Effector memory CD4-positive, alpha-beta T cell (primary cell): ENCODE data around the gene TNFRSF11A.

ENCODE experiments used
- DNase-seq, 3 donors: peaks; one replicate each; pipeline ENCODE4 v3.0.0-alpha.2; 2020
- H3K27ac ChIP-seq: 2 replicates; pipeline ENCODE4 v1.7.0; 2013; ENCODE audit warnings: mild to moderate bottlenecking, low read length, moderate library complexity; ENCODE audit not compliant: insufficient read depth, poor library complexity, severe bottlenecking
- H3K27me3 ChIP-seq: replicated peaks from 2 replicates; pipeline ENCODE4 v1.7.0; 2013; ENCODE audit warnings: mild to moderate bottlenecking, low read length; ENCODE audit not compliant: insufficient read depth, control insufficient read depth, poor library complexity, severe bottlenecking
- H3K36me3 ChIP-seq: 2 replicates; pipeline ENCODE4 v1.7.0; 2013; ENCODE audit warnings: mild to moderate bottlenecking, low read length, moderate library complexity; ENCODE audit not compliant: control insufficient read depth, insufficient read depth
- H3K4me1 ChIP-seq: 2 replicates; pipeline ENCODE4 v1.7.0; 2013; ENCODE audit warnings: low read length, mild to moderate bottlenecking; ENCODE audit not compliant: control insufficient read depth, insufficient read depth, poor library complexity, severe bottlenecking
- H3K4me3 ChIP-seq: 2 replicates; pipeline ENCODE4 v1.7.0; 2013; ENCODE audit warnings: low read length, low read depth, mild to moderate bottlenecking; ENCODE audit not compliant: insufficient read depth, poor library complexity, severe bottlenecking
- H3K9me3 ChIP-seq: 2 replicates; pipeline ENCODE4 v1.7.0; 2013; ENCODE audit warnings: mild to moderate bottlenecking, low read length, moderate library complexity; ENCODE audit not compliant: control insufficient read depth

The TNFRSF11A gene

DNA sequence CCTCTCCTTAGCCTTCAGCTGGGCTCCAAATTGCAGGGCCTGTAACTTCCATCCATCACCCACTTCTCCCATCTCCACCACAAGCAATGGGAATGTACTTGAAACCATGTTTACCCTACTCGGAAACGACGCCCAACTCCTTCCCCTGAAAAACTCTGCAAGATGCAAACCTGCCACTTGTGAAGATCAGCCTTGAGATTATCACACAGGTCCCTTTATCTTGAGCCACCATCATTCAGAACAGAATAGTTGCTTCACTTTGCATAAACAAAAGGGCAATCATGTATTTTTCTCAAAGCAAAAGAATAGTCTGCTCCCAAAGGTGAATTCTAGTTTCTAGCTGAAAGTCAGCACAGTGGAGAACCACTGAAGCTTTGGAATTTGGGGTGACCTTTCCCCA is 75.8 kb downstream of the TNFRSF11A start:
- Histone ChIP-seq H3K27me3 (no peaks in the 10 kb centered on the region), H3K9me3 (no peaks in the 10 kb centered on the region), H3K27ac (no peak overlapping the region), H3K4me1 (no peaks in the 10 kb centered on the region), H3K4me3 (no peak overlapping the region), H3K36me3 (no peaks in the 10 kb centered on the region)
- no peak for DNase-seq

DNA sequence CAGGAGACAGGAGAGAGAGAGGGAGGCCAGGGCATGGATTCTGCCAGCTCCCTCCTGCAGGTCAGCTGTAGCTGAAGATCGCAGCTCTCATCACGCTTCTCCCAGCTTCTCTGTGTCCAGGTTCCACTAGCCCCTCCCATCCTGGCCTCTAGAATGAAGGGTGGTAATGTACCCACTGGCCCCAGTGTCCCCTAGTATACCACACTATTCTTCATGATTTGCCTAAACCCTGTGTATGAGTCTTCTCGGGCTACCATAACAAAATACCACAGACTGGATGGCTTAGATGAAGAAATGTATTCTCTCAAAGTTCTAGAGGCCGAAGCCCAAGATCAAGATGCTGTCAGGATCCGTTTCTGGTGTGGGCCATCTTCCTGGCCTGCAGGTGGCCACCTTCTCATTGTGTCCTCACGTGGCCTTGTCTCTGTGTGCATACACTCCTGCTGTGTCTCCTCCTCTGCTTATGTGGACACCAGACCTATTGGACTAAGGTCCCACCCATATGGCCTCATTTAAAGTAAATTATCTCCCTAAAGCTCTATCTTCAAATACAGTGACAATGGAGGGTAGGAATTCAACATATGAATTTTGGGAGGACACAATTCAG is 77.3 kb downstream of the TNFRSF11A start:
- no peaks in the 10 kb centered on the region for H3K27me3 ChIP-seq

DNA sequence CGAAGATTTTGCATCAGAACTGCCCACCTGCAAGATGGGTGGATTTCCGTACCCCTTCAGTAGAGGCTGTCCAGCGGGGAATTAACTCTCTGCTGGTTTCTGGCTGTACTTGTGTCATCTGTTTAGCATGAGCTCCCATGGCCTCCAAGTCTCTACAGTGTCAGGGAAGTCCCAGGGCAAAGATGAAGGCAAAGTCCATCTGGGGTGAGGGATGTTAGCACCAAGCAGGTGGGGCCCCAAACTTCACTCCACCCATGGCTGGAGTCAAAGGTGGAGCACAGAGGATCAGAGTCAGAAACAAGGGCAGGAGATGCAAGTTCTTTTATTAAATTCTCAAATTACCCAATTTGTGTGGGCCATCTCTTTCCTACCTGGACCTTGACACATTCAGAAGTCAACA is 78.0 kb downstream of the TNFRSF11A start:
- H3K9me3 ChIP-seq = no peaks in the 10 kb centered on the region
- no peak for DNase-seq
- no peaks in the 10 kb centered on the region for H3K4me1 ChIP-seq
- H3K27ac ChIP-seq = no peak overlapping the region
- no peaks in the 10 kb centered on the region for H3K36me3 ChIP-seq
- H3K27me3 ChIP-seq = no peaks in the 10 kb centered on the region
- H3K4me3 ChIP-seq = no peak overlapping the region

More for the DNA sequence above, 77.3 kb downstream of the TNFRSF11A start:
- DNase-seq = no peak
- no peaks in the 10 kb centered on the region for H3K4me1 ChIP-seq
- H3K9me3 ChIP-seq = no peaks in the 10 kb centered on the region
- no peak overlapping the region for H3K27ac ChIP-seq
- H3K36me3 ChIP-seq = no peaks in the 10 kb centered on the region
- H3K4me3 ChIP-seq = no peak overlapping the region

DNA sequence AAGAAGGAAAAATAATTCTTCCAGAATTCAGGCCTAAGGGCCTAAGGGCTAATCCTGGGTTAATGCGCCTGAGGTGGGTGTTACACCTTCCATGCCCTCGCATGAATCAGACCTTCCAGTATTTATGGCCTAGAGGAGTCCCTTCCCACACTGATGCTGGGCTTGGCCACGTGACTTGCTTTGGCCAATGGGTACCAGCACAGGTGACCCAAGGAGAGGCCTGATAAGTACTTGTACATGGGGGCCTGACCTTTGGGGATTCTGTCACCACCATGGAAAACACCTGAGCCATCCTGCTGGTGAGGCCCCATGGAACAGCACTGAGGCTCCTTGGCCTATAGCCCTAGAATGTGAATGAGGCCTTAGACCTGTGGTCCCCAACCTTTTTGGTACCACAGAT is 79.8 kb downstream of the TNFRSF11A start:
- H3K9me3 ChIP-seq = no peaks in the 10 kb centered on the region
- no peak for DNase-seq
- H3K27ac ChIP-seq = no peak overlapping the region
- no peaks in the 10 kb centered on the region for H3K4me1 ChIP-seq
- H3K4me3 ChIP-seq = no peak overlapping the region
- H3K27me3 ChIP-seq = no peaks in the 10 kb centered on the region
- H3K36me3 ChIP-seq = no peaks in the 10 kb centered on the region

DNA sequence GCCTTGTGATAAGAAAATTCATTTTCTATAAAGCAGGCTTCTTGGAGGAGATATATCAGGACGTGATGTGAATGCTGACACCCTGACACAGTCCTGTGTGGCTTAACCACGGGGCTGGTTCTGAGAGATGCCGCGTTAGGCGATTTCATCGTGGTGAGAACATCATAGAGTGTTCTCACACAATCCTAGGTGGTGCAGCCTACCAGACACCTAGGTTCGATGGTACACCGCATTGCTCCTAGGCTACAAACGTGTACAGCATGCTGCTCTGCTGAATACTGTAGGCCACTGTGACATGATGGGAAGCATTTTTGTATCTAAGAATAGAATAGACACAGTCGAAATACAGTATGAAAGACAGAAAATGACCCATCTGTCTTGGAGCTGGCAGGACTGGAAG is 82.5 kb downstream of the TNFRSF11A start:
- Histone ChIP-seq H3K4me3 (no peak overlapping the region), H3K27ac (no peak overlapping the region), H3K9me3 (no peaks in the 10 kb centered on the region), H3K27me3 (no peaks in the 10 kb centered on the region), H3K4me1 (no peaks in the 10 kb centered on the region), H3K36me3 (no peaks in the 10 kb centered on the region)
- DNase-seq = no peak

DNA sequence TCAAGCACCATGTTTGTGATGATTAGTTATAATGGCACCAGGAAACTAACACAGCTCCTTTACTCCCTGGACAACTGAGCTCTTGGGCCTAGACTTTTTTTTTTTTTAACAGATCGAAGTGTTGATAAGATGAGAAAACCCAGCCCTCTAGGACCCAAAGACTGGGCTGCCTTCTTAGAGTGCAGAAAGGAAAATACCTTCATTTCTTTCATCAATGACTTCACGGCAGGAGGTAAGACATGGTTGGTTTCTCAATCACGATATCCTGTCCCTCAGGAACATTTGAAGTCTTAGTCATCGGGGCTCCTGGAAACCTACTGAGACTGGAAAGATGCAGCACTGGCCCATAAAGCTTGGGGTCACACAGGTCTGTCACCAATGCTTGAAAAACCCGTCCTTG is 84.7 kb downstream of the TNFRSF11A start:
- Histone ChIP-seq H3K4me3 (no peak overlapping the region), H3K27me3 (no peaks in the 10 kb centered on the region), H3K36me3 (no peaks in the 10 kb centered on the region), H3K27ac (no peak overlapping the region), H3K9me3 (no peaks in the 10 kb centered on the region), H3K4me1 (no peaks in the 10 kb centered on the region)
- no peak for DNase-seq

DNA sequence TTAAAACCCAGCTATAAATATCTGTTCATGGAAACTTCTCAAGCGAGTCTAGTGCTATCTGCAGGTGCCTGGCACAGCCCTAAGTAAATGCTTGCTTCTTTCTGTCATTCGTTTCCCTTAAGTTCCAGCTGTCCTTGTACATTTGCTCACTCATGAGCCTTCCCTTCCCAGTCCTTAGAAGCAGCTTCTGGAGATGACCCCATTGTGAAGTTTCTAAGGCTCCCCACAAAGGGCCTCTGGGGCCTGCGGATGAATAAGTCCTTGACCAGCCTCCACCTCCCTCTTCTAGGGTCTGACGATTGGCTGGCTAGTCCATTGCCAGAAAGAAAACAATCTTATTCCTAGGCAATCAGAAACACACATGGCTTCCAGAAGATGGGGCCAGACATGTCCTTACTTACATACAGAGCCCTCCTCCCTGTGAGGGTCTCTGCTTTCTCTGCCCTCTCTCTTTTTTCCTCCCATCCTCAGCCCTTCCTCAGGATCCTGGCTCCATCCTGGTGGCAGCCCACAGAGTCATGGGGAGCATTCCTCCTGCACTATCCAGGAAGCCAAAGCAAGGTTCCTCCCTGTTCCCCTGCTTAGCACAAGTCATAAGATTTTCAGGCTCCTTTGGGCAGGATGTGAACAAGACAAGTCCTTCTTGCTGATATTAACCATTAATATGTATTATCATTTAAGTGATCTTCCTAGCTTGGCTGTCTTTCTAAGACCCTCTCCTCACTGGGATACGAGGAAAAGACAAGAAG is 87.3 kb downstream of the TNFRSF11A start:
- Histone ChIP-seq H3K27ac (no peak overlapping the region), H3K36me3 (no peaks in the 10 kb centered on the region), H3K27me3 (no peaks in the 10 kb centered on the region), H3K4me3 (no peak overlapping the region), H3K9me3 (no peaks in the 10 kb centered on the region), H3K4me1 (no peaks in the 10 kb centered on the region)
- DNase-seq = no peak

DNA sequence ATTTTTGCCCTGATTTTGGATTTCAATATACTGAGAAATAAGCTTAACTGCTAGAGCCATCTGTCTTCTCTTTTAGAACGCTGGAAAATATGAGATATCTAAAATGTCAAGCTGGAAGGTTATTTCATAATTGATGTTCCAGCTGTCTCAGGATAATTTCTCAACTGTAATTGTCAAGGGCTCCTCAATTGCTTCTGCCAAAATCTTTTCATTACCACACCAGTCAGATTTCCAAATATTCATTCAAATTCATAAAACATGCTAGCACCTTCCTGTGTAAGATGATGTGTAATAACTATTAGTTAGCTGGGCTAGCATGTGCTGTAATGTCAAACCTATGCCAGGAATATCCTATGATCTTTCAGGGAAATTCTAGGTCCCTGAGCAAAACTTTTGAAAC is 88.1 kb downstream of the TNFRSF11A start:
- no peak for DNase-seq
- Histone ChIP-seq H3K9me3 (no peaks in the 10 kb centered on the region), H3K36me3 (no peaks in the 10 kb centered on the region), H3K27me3 (no peaks in the 10 kb centered on the region), H3K4me3 (no peak overlapping the region), H3K27ac (no peak overlapping the region), H3K4me1 (no peaks in the 10 kb centered on the region)

DNA sequence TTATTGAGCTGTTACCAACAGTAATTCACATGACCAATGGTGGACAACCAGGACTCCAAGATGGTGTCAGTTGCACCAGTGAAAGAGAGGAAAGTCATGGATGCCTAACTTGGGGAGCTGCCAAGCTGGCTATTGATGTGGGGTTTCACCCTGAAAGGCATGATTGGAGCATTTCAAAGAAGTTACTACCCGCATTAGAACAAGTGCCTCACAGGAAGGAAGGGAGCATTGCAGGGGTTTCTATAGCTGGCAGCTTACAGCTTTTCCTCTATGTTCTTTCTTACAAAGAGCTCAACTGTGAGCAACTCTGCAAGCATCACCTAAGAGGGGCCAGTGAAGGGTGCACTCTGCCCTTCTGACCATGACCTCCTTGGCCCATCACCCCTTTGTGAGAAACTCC is 93.1 kb downstream of the TNFRSF11A start:
- DNase-seq = no peak
- H3K4me3 ChIP-seq = no peak overlapping the region
- no peaks in the 10 kb centered on the region for H3K36me3 ChIP-seq
- H3K27me3 ChIP-seq = no peaks in the 10 kb centered on the region
- H3K4me1 ChIP-seq = no peaks in the 10 kb centered on the region
- no peak overlapping the region for H3K27ac ChIP-seq
- no peaks in the 10 kb centered on the region for H3K9me3 ChIP-seq

DNA sequence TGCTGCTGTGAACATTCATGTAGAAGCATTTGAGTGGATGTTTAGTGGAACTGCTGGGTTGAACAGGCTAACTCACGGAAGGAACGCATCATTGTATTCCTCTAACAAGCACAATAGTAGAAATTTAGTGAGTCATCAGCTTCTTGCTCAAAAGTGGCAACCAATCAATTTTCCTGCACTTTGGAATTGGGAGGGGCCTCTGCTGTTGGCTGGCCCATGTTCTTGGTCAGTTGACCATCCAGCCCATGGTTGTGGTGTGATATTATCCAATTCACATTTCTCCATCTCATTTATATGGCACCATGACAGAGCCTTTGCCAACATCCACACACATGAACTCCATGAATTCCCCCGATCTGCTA is 95.0 kb downstream of the TNFRSF11A start:
- DNase-seq = no peak
- H3K4me3 ChIP-seq = peak overlapping the region; percentile 30
- no peaks in the 10 kb centered on the region for H3K4me1 ChIP-seq
- H3K9me3 ChIP-seq = no peaks in the 10 kb centered on the region
- no peaks in the 10 kb centered on the region for H3K36me3 ChIP-seq
- H3K27me3 ChIP-seq = no peaks in the 10 kb centered on the region
- peak overlapping the region; percentile 66 for H3K27ac ChIP-seq
